CD8-positive, alpha-beta memory T cell (primary cell): ENCODE measurements around the gene NUBPL. TPM values are rescaled to one million over a fixed set of nuclear protein-coding genes. Genes with fewer than 3 reads are reported as not detected.

ENCODE experiments used
- CTCF ChIA-PET: fragments of 350-600 bp; sonication (Branson Sonifier 250); formaldehyde crosslinking; loops from one replicate; lab custom pipeline; 2021; ENCODE audit warnings: antibody characterized with exemption; lab: Charles Lee
- POLR2A ChIA-PET: fragments of 350-600 bp; sonication (Branson Sonifier 250); formaldehyde crosslinking; loops from one replicate; lab custom pipeline; 2021; ENCODE audit warnings: antibody characterized with exemption; lab: Charles Lee
- DNase-seq, 5 donors: peaks; one replicate each; pipeline versions ENCODE4 v3.0.0 to v3.0.0-alpha.2; 2020 to 2022; ENCODE audit warnings: mixed read lengths in 1 of 5
- H3K27ac ChIP-seq: one replicate; pipeline ENCODE4 v1.7.0; 2013; ENCODE audit warnings: low read depth, mild to moderate bottlenecking, low read length, moderate library complexity
- H3K27me3 ChIP-seq: 2 replicates; pipeline ENCODE4 v1.7.0; 2013; ENCODE audit warnings: low read length, mild to moderate bottlenecking; ENCODE audit not compliant: insufficient read depth, poor library complexity, severe bottlenecking
- H3K36me3 ChIP-seq: 2 replicates; pipeline ENCODE4 v1.7.0; 2013; ENCODE audit warnings: mild to moderate bottlenecking, low read length, moderate library complexity; ENCODE audit not compliant: insufficient read depth
- H3K4me1 ChIP-seq: 2 replicates; pipeline ENCODE4 v1.7.0; 2013; ENCODE audit warnings: mild to moderate bottlenecking, low read length, moderate library complexity; ENCODE audit not compliant: insufficient read depth
- H3K4me3 ChIP-seq: 2 replicates; pipeline ENCODE4 v1.7.0; 2013; ENCODE audit warnings: mild to moderate bottlenecking, low read length
- H3K9me3 ChIP-seq: 2 replicates; pipeline ENCODE4 v1.7.0; 2013; ENCODE audit warnings: mild to moderate bottlenecking, low read length
- H3K27ac Mint-ChIP-seq, 8 donors: one replicate each; pipeline ENCODE4 v1.8.0; 2020 to 2021; ENCODE audit warnings: mixed read lengths in 8 of 8, mild to moderate bottlenecking in 6 of 8, inconsistent platforms in 3 of 8, moderate library complexity in 3 of 8
- H3K27me3 Mint-ChIP-seq, 2 donors: one replicate each; pipeline ENCODE4 v1.8.0; 2020 to 2021; ENCODE audit warnings: mixed read lengths in 2 of 2, mild to moderate bottlenecking in 1 of 2, moderate library complexity in 1 of 2
- H3K36me3 Mint-ChIP-seq, 3 donors: one replicate each; pipeline ENCODE4 v1.8.0; 2020 to 2021; ENCODE audit warnings: mixed read lengths in 3 of 3, inconsistent platforms in 1 of 3, mild to moderate bottlenecking in 1 of 3
- H3K4me1 Mint-ChIP-seq, 3 donors: one replicate each; pipeline ENCODE4 v1.8.0; 2020 to 2021; ENCODE audit warnings: mixed read lengths in 3 of 3, inconsistent platforms in 1 of 3, mild to moderate bottlenecking in 1 of 3
- H3K4me3 Mint-ChIP-seq, 7 donors: one replicate each; pipeline ENCODE4 v1.8.0; 2020 to 2021; ENCODE audit warnings: mixed read lengths in 7 of 7, mild to moderate bottlenecking in 6 of 7, moderate library complexity in 4 of 7, inconsistent platforms in 2 of 7
- H3K9me3 Mint-ChIP-seq, 5 donors: one replicate each; pipeline ENCODE4 v1.8.0; 2020 to 2022; ENCODE audit warnings: mixed read lengths in 5 of 5, mild to moderate bottlenecking in 3 of 5, moderate library complexity in 2 of 5, inconsistent platforms in 1 of 5
- polyA plus RNA-seq: library from polyadenylated mRNA; unstranded; fragments of 300-500 nt; fragmentation: Illumina TruSeq; gene quantifications from one replicate; pipeline ENCODE4 v1.2.3, GENCODE V29; 2021
- total RNA-seq, 2 experiments: library from RNA; stranded (reverse); gene quantifications; one replicate each; pipeline ENCODE4 v1.2.3, GENCODE V29; 2021

Gene NUBPL
- total and polyA plus RNA-seq, 3 experiments from 2014 or later: 5.2 to 13.0 (median 10.9) TPM

DNA sequence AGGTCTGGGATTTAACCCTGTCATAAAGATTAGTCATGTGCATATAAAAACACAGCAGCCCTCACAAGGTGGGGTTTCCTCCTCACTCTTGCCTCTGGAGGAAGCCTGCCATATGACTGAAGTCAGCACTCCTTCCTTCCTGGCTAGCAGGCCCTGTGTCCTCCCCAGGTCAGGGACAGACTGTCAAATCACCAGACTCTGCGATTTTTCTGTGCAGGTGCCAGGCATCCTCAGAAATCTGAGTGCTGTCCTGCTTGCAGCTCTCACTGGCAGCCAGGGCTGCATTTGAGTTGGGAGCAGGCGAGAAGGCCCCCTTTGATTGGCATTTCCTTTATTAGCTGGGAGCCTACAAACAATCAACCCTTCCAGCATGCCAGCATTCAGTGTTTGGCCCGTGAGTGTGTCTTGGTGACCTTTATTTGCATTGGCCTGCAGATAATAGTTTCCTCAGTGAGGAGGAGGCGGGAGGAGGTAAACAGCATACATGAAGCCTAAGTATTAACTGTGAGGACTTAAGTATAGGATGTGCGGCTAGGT, 332.1 kb downstream of the NUBPL start:
- ChIA-PET POLR2A (no interaction called here), CTCF (no interaction called here)
- H3K27ac ChIP-seq: no peak overlapping the region
- no peaks in the 10 kb centered on the region for H3K27me3 ChIP-seq
- Mint-ChIP-seq H3K27me3 (peaks cover 3 to 28% of the 10 kb centered on the region in 2 donors), H3K36me3 (no peaks in the 10 kb centered on the region), H3K4me1 (no peaks in the 10 kb centered on the region), H3K4me3 (no peak overlapping the region), H3K27ac (no peak overlapping the region), H3K9me3 (peaks cover 0 to 4% (median 0%) of the 10 kb centered on the region in 5 donors)
- no peak overlapping the region for H3K4me3 ChIP-seq
- DNase-seq: no peak
- H3K4me1 ChIP-seq: no peaks in the 10 kb centered on the region
- H3K36me3 ChIP-seq: no peaks in the 10 kb centered on the region
- H3K9me3 ChIP-seq: no peaks in the 10 kb centered on the region

GRCh38 chr14:31894351-31894750, 333.1 kb downstream of the NUBPL start:
- H3K27me3 ChIP-seq: no peaks in the 10 kb centered on the region
- DNase-seq: no peak
- no peaks in the 10 kb centered on the region for H3K36me3 ChIP-seq
- H3K4me3 ChIP-seq: no peak overlapping the region
- no peak overlapping the region for H3K4me3 Mint-ChIP-seq
- H3K4me1 ChIP-seq: no peaks in the 10 kb centered on the region
- H3K27me3 Mint-ChIP-seq: peaks cover 3 to 28% of the 10 kb centered on the region in 2 donors
- peak overlapping the region in 1 of 8 donors; percentile 4 for H3K27ac Mint-ChIP-seq
- peaks cover 0 to 4% (median 0%) of the 10 kb centered on the region in 5 donors for H3K9me3 Mint-ChIP-seq
- no peaks in the 10 kb centered on the region for H3K4me1 Mint-ChIP-seq
- no peaks in the 10 kb centered on the region for H3K9me3 ChIP-seq
- H3K27ac ChIP-seq: no peak overlapping the region
- CTCF ChIA-PET: no interaction called here
- H3K36me3 Mint-ChIP-seq: no peaks in the 10 kb centered on the region
- POLR2A ChIA-PET: no interaction called here

GRCh38 chr14:31895206-31895605, 334.0 kb downstream of the NUBPL start:
- no peaks in the 10 kb centered on the region for H3K9me3 ChIP-seq
- ChIA-PET CTCF (no interaction called here), POLR2A (no interaction called here)
- no peaks in the 10 kb centered on the region for H3K4me1 ChIP-seq
- Mint-ChIP-seq H3K27me3 (peaks cover 3 to 28% of the 10 kb centered on the region in 2 donors), H3K27ac (no peak overlapping the region), H3K4me1 (no peaks in the 10 kb centered on the region), H3K9me3 (peaks cover 0 to 4% (median 0%) of the 10 kb centered on the region in 5 donors), H3K4me3 (no peak overlapping the region), H3K36me3 (no peaks in the 10 kb centered on the region)
- no peak overlapping the region for H3K27ac ChIP-seq
- no peaks in the 10 kb centered on the region for H3K36me3 ChIP-seq
- no peak overlapping the region for H3K4me3 ChIP-seq
- no peak for DNase-seq
- no peaks in the 10 kb centered on the region for H3K27me3 ChIP-seq

- ChIA-PET CTCF (no interaction called here), POLR2A (no interaction called here)
- H3K27me3 Mint-ChIP-seq: peaks cover 3 to 28% of the 10 kb centered on the region in 2 donors
- no peaks in the 10 kb centered on the region for H3K9me3 ChIP-seq
- DNase-seq: no peak
- H3K27ac ChIP-seq: no peak overlapping the region
- H3K4me1 ChIP-seq: no peaks in the 10 kb centered on the region
- H3K9me3 Mint-ChIP-seq: peaks cover 0 to 4% (median 0%) of the 10 kb centered on the region in 5 donors
- H3K36me3 Mint-ChIP-seq: no peaks in the 10 kb centered on the region
- H3K27me3 ChIP-seq: no peaks in the 10 kb centered on the region
- H3K27ac Mint-ChIP-seq: no peak overlapping the region
- no peak overlapping the region for H3K4me3 ChIP-seq
- H3K4me1 Mint-ChIP-seq: no peaks in the 10 kb centered on the region
- H3K4me3 Mint-ChIP-seq: no peak overlapping the region
- H3K36me3 ChIP-seq: no peaks in the 10 kb centered on the region
These were observed 334.4 kb downstream of the NUBPL start for GRCh38 chr14:31895646-31896045.

DNA sequence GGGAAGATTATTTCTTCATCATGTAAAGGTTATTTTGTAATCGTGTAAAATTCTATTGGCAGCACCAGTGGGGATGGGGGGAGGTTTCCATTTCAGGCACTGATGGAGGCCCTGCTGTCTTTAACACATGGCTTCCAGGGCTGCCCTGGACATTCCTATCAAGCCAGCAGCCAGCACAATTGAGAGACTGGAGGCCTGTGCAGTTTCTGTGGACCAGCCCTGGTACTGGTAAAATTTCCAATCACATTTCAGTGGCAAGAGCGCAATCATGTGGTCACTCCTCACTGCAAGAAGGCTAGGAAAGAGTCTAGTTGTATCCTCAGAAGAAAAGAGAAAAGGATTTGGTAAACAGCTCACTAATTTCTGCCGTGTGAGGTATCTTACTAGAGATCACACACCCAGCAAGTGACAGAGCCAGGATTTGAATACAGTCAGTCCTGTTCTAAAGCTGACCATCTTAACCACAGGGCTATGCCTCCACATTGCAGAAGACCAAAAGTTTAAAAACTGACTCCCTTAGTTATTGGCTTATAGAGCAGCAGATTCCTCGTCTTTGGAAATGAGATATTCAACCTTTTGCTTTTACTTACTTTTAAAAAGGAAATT, 336.5 kb downstream of the NUBPL start:
- Histone ChIP-seq H3K27ac (no peak overlapping the region), H3K4me3 (no peak overlapping the region), H3K27me3 (no peaks in the 10 kb centered on the region), H3K36me3 (no peaks in the 10 kb centered on the region), H3K4me1 (no peaks in the 10 kb centered on the region), H3K9me3 (no peaks in the 10 kb centered on the region)
- Mint-ChIP-seq H3K4me1 (no peaks in the 10 kb centered on the region), H3K4me3 (no peak overlapping the region), H3K27me3 (peaks cover 3 to 21% of the 10 kb centered on the region in 2 donors), H3K9me3 (no peaks in the 10 kb centered on the region), H3K27ac (no peak overlapping the region), H3K36me3 (no peaks in the 10 kb centered on the region)
- DNase-seq: no peak
- ChIA-PET CTCF (no interaction called here), POLR2A (no interaction called here)

DNA sequence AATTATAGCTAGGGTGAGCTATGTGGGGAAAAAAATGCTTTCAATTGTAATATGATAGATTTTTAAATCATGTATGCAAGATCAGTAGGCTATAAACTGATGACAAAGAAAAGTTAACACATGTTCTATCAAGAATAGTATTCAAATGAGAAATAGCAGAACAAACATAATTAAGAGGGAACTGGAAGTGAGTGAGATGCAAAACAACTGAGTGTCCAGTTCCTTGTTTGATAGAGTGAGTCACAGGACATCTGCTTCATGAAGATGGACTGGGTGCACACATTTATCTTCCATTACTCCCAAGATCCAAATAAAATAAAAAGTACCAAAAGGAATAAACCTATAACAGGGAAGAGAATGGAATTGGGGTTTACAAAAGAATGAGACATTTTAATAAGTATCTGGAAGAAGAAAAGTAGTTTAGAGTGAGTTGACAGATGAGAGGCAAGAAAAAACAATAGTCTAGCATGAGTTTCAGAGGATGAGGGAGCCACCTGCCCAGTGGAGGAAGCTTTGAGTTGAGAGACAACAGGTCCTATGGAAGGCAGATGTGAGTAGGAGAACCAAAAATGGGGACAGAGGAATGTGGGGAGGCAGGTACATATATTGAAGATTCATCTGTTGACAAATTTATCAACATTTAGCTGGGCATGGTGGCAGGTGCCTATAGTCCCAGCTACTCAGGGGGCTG, 337.8 kb downstream of the NUBPL start:
- DNase-seq: no peak
- no peak overlapping the region for H3K4me3 ChIP-seq
- no peak overlapping the region for H3K27ac ChIP-seq
- Mint-ChIP-seq H3K4me3 (no peak overlapping the region), H3K27me3 (peaks cover 2 to 14% of the 10 kb centered on the region in 2 donors), H3K27ac (no peak overlapping the region), H3K9me3 (no peaks in the 10 kb centered on the region), H3K36me3 (no peaks in the 10 kb centered on the region), H3K4me1 (no peaks in the 10 kb centered on the region)
- CTCF ChIA-PET: no interaction called here
- H3K4me1 ChIP-seq: no peaks in the 10 kb centered on the region
- no peaks in the 10 kb centered on the region for H3K27me3 ChIP-seq
- H3K36me3 ChIP-seq: no peaks in the 10 kb centered on the region
- H3K9me3 ChIP-seq: no peaks in the 10 kb centered on the region
- POLR2A ChIA-PET: no interaction called here

DNA sequence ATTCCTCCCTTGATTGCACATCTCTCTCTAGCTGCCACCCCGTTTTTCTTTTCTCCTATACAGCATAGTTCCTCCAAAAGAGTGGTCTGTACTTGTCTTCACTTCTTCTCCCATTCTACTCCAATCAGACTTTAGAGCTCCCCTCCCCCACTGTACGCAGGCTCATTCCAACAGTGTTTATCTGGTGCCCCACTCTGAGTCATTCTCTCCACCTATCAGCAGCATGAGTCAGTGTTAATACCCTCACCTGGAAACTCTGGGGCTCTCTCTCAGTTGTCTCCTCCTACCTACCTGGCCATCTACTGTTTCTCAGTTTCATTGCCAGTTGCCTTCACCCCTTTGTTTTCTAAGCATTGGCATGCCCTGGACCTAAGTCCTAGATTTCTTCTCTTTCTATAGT, 340.8 kb downstream of the NUBPL start:
- Mint-ChIP-seq H3K27ac (no peak overlapping the region), H3K27me3 (peaks cover 0 to 10% of the 10 kb centered on the region in 2 donors), H3K9me3 (no peaks in the 10 kb centered on the region), H3K36me3 (no peaks in the 10 kb centered on the region), H3K4me1 (no peaks in the 10 kb centered on the region), H3K4me3 (no peak overlapping the region)
- CTCF ChIA-PET: no interaction called here
- DNase-seq: no peak
- Histone ChIP-seq H3K4me1 (no peaks in the 10 kb centered on the region), H3K36me3 (no peaks in the 10 kb centered on the region), H3K27ac (no peak overlapping the region), H3K9me3 (no peaks in the 10 kb centered on the region), H3K4me3 (no peak overlapping the region), H3K27me3 (no peaks in the 10 kb centered on the region)
- POLR2A ChIA-PET: no interaction called here

DNA sequence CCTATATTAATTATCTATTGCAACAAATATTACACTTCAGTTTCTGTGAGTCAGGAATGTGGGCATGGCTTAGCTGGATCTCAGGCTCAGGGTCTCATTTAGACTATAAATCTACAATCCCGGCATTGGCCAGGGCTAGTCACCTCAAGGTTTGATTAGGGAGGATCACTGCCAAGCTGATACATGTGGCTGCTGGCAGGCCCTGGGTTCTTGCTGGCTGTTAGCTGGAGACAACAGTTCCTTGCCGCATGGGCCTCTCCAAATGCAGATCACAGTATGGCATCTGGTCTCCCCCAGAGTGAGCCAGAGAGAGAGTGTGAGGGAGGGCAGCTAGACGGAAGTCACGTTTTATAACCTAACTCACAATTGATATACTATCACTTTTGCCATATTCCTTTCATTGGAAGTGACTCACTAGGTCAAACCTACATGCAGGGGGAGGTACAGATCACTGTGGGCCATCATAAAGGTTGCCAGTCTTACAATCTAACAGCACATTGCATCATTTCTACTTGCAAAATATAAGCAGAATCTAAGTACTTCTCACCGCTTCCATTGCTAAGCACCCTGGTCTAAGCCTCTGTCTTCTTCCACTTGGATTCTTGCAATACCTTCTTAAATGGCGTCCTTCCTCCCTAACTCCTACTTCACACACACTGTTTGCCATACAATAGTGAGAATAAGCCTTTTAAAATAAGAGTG, 341.9 kb downstream of the NUBPL start:
- no peak overlapping the region for H3K4me3 Mint-ChIP-seq
- H3K36me3 Mint-ChIP-seq: no peaks in the 10 kb centered on the region
- Histone ChIP-seq H3K27ac (no peak overlapping the region), H3K4me3 (no peak overlapping the region), H3K9me3 (no peaks in the 10 kb centered on the region), H3K4me1 (no peaks in the 10 kb centered on the region), H3K27me3 (no peaks in the 10 kb centered on the region), H3K36me3 (no peaks in the 10 kb centered on the region)
- ChIA-PET POLR2A (no interaction called here), CTCF (no interaction called here)
- H3K9me3 Mint-ChIP-seq: no peaks in the 10 kb centered on the region
- H3K27ac Mint-ChIP-seq: no peak overlapping the region
- no peaks in the 10 kb centered on the region for H3K4me1 Mint-ChIP-seq
- H3K27me3 Mint-ChIP-seq: peaks cover 0 to 8% of the 10 kb centered on the region in 2 donors
- no peak for DNase-seq
